ENCODE measurements around the gene NOC2L. TPM values are rescaled to one million over a fixed set of nuclear protein-coding genes. Genes with fewer than 3 reads are reported as not detected.

NOC2L gene
- total and polyA plus RNA-seq, 8 donors = 23.3 to 86.5 (median 37.5) TPM

GRCh38 chr1:928825-929661 lies 30.0 kb downstream of the NOC2L start:
- 32 to 43% methylated on average over 40 of the region's 40 CpGs for WGBS, 2 donors
- H3K27ac ChIP-seq = no peak overlapping the region

GRCh38 chr1:927748-928147 lies 31.3 kb downstream of the NOC2L start:
- Histone ChIP-seq H3K4me3 (no peak overlapping the region), H3K4me1 (peaks cover 0 to 4% (median 3%) of the 10 kb centered on the region in 3 donors), H3K27ac (no peak overlapping the region), H3K36me3 (no peaks in the 10 kb centered on the region), H3K27me3 (peaks cover 0 to 14% (median 0%) of the 10 kb centered on the region in 4 donors), H3K9me3 (no peaks in the 10 kb centered on the region)
- TF ChIP-seq CTCF (IDR thresholded peaks at IDR 0.05) = no peak
- DNase-seq (no peak), FAIRE-seq (no peak), ATAC-seq (no peak)
- intact Hi-C loops (cut with DNase I) = no loop called here
- 32 to 50% methylated on average over 10 of the region's 10 CpGs for WGBS, 2 donors

More at GRCh38 chr1:928825-929661, 30.0 kb downstream of the NOC2L start:
- no peak overlapping the region for H3K4me3 ChIP-seq
- DNase-seq = no peak
- ATAC-seq = no peak
- intact Hi-C loops (cut with DNase I) = no loop called here
- FAIRE-seq = no peak
- no peak for TF ChIP-seq CTCF (IDR thresholded peaks at IDR 0.05)
- H3K4me1 ChIP-seq = peaks cover 0 to 3% (median 0%) of the 10 kb centered on the region in 3 donors
- peaks cover 0 to 14% (median 0%) of the 10 kb centered on the region in 4 donors for H3K27me3 ChIP-seq
- no peaks in the 10 kb centered on the region for H3K9me3 ChIP-seq
- no peaks in the 10 kb centered on the region for H3K36me3 ChIP-seq

- Histone ChIP-seq H3K36me3 (no peaks in the 10 kb centered on the region), H3K4me1 (peaks cover 0 to 4% (median 3%) of the 10 kb centered on the region in 3 donors), H3K4me3 (no peak overlapping the region), H3K27me3 (peaks cover 0 to 14% (median 0%) of the 10 kb centered on the region in 4 donors), H3K27ac (no peak overlapping the region), H3K9me3 (no peaks in the 10 kb centered on the region)
- ATAC-seq = no peak
- no peak for TF ChIP-seq CTCF (IDR thresholded peaks at IDR 0.05)
- DNase-seq = no peak
- intact Hi-C loops (cut with DNase I) = no loop called here
- no peak for FAIRE-seq
- 30 to 44% methylated on average over 9 of the region's 9 CpGs for WGBS, 2 donors
These were observed 31.8 kb downstream of the NOC2L start for GRCh38 chr1:927234-927633.

GRCh38 chr1:925561-926421 lies 33.3 kb downstream of the NOC2L start:
- DNase-seq (peak in 1 of 6 donors; percentile 44), FAIRE-seq (no peak), ATAC-seq (peak in 1 of 4 donors; percentile 15)
- peak overlapping the region in 2 of 4 donors; percentile 13 to 45 for H3K4me3 ChIP-seq
- no peak overlapping the region for H3K27ac ChIP-seq
- no peaks in the 10 kb centered on the region for H3K36me3 ChIP-seq
- WGBS, 2 donors = 4 to 6% methylated on average over 40 to 65 of the region's 65 CpGs
- H3K27me3 ChIP-seq = peaks cover 0 to 14% (median 0%) of the 10 kb centered on the region in 4 donors
- no peaks in the 10 kb centered on the region for H3K9me3 ChIP-seq
- intact Hi-C loops (cut with DNase I) = no loop called here
- TF ChIP-seq CTCF (IDR thresholded peaks at IDR 0.05) = no peak
- peaks cover 0 to 10% (median 3%) of the 10 kb centered on the region in 3 donors for H3K4me1 ChIP-seq
